Measurements from ENCODE around the gene PRKG1.

PRKG1 gene

DNA sequence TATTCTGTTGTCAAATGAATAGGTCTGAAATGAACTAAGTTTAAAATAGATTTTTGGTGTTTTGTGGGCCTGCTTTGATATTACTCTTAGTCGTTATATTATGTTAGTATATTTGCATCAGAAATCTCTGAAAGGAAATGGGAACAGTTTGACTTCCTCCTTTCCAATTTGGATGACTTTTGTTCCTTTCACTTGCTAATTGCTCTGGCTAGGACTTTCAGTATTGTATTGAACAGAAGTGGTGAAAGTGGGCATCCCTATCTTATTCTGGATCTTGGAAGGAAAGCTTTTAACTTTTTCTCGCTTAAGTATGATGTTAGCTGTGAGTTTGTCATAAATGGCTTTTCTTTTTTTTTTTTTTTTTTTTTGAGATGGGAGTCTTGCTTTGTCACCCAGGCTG lies 966.2 kb downstream of the PRKG1 start:
- TF ChIP-seq, protein P1, sequence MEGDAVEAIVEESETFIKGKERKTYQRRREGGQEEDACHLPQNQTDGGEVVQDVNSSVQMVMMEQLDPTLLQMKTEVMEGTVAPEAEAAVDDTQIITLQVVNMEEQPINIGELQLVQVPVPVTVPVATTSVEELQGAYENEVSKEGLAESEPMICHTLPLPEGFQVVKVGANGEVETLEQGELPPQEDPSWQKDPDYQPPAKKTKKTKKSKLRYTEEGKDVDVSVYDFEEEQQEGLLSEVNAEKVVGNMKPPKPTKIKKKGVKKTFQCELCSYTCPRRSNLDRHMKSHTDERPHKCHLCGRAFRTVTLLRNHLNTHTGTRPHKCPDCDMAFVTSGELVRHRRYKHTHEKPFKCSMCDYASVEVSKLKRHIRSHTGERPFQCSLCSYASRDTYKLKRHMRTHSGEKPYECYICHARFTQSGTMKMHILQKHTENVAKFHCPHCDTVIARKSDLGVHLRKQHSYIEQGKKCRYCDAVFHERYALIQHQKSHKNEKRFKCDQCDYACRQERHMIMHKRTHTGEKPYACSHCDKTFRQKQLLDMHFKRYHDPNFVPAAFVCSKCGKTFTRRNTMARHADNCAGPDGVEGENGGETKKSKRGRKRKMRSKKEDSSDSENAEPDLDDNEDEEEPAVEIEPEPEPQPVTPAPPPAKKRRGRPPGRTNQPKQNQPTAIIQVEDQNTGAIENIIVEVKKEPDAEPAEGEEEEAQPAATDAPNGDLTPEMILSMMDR (IDR thresholded peaks at IDR 0.05; ENCODE audit: low read depth, low read length), result no peak
- H3K4me3 ChIP-seq (ENCODE audit: low read depth, low read length), result no peak overlapping the region

DNA sequence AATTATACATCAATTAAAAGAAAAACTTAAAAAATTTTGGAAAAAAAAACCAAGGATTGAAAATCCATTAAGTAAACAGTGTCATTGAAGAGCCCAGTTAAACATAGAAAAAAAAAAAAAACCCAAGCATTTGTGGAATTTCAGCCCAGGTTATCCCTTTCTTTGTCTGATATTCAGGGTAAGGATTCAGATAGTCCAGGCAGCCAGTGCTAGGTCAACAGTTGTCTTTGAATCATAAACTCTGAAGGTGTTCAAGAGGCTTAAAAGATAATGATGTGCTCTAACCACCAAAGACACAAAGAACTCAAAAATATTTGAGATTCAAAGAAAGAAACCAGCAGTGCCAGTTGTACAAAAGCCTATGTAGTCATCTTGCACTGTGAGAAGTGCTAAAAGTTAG lies 969.5 kb downstream of the PRKG1 start:
- H3K4me3 ChIP-seq (ENCODE audit: low read depth, low read length), result no peak overlapping the region
- TF ChIP-seq, protein P1 (IDR thresholded peaks at IDR 0.05; ENCODE audit: low read depth, low read length), result no peak

DNA sequence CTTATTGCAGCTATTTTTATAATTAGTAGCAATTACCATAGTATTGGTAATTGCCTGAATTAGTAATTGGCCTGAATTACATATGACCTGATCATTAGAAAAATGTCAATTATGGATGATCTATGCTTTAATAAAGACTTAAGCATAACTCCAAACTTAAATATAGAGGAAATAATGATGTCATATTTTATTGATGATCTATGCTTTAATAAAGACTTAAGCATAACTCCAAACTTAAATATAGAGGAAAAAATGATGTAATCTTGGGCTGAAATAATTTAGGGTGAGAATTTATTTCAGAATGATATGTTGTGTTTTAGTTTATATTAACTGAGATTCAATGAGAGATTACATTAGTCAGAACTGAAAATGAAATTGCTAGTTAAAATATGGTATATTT lies 973.8 kb downstream of the PRKG1 start:
- TF ChIP-seq, protein P1 (IDR thresholded peaks at IDR 0.05; ENCODE audit: low read depth, low read length), result no peak
- no peak overlapping the region for H3K4me3 ChIP-seq (ENCODE audit: low read depth, low read length)

DNA sequence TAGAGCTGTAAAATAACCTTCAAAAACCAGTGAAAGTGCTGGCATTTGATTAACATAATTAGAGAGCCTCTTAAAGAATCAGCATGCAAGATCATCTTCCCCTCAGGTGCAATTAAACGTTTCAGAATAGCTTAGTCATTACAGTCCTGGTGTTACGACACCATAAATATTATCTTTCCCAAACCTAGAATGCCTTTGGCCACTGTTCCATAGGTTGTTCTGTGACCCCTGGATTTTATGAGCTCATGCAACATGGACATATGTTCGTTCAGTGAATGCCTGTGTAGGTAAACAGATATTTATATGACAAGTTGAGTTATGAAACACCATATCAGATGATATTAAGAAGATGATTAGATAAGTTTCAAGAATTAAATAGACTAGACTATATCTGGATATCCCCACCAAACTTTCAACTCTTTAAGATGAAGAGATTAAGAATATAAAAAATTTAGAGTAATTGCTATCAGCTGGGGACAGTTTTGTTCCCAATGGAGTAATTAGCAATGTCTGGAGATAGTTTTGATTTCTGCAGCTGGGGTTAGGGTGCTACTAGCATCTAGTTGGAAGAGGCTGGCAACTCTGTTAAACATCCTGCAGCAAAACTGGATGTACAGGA lies 976.3 kb downstream of the PRKG1 start:
- TF ChIP-seq, protein P1 (IDR thresholded peaks at IDR 0.05; ENCODE audit: low read depth, low read length), result no peak
- no peak overlapping the region for H3K4me3 ChIP-seq (ENCODE audit: low read depth, low read length)

DNA sequence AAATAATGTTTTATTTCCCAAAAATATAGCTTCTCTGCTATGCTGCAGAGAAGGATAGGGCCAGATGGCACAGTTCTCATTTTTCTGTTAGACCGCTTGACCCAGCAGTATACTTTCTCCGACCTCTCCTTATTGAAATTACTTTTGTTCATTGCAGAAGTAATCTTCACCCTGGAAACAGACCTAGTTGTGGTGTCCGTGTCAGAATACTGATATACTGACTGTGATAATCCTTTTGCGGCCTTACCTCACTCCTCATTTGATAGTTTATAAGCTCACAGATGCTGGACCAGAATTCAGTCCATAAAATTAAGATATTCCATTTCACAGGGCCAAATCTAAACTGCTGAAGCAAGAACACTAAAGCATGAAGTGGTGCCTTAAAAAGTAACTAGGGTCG lies 979.2 kb downstream of the PRKG1 start:
- TF ChIP-seq, protein P1 (IDR thresholded peaks at IDR 0.05; ENCODE audit: low read depth, low read length), result no peak
- no peak overlapping the region for H3K4me3 ChIP-seq (ENCODE audit: low read depth, low read length)

DNA sequence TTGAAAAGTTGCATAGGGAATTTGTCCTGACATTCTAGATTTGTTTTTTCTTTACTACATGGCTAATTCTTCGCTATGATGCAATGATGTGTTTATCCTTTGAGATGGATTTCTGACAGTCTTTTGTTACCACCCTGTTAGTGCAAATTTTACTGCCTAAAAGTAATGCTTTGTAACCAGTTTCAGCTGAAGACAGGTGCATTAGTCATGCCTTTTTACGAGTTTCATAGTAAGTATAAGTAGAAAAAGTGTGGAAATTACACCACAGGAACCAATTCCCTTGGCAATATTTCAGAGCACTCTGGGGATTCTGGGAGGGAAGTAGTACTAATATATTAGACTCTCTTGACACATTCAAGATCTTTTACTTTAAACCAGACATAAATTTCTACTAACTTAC lies 982.0 kb downstream of the PRKG1 start:
- H3K4me3 ChIP-seq (ENCODE audit: low read depth, low read length), result no peak overlapping the region
- TF ChIP-seq, protein P1 (IDR thresholded peaks at IDR 0.05; ENCODE audit: low read depth, low read length), result no peak

DNA sequence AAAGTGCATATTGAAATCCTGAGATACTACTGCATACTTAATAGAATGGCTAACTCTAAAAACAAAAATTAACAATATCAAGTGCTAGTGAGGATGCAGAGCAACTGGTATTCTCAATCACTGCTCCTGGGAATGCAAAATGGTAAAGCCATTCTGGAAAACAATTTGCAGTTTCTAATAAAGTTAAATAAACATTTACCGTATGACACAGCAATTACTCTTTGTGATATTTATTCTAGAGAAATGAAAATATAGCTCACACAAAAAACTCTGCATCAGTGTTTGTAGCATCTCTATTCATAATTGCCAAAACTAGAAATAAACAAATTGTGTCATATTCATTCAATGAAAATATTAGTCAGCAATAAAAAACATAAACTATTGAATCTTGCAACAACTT lies 984.8 kb downstream of the PRKG1 start:
- TF ChIP-seq, protein P1 (IDR thresholded peaks at IDR 0.05; ENCODE audit: low read depth, low read length), result no peak
- no peak overlapping the region for H3K4me3 ChIP-seq (ENCODE audit: low read depth, low read length)
